Astrocyte (in vitro differentiated cells and primary cell): ENCODE results near the gene TSNAX. TPM values are rescaled to one million over a fixed set of nuclear protein-coding genes. Genes with fewer than 3 reads are reported as not detected.

Source experiments
- DNase-seq: peaks from one replicate; pipeline ENCODE4 v3.0.0-alpha.2; 2010; ENCODE audit warnings: low read depth
- FAIRE-seq: peaks from 2 replicates; lab custom pipeline; 2011; peaks lifted over from hg19 to GRCh38; lab: Jason Lieb, UNC
- H2AFZ ChIP-seq: 2 replicates; pipeline ENCODE4 v1.6.0; 2012; ENCODE audit warnings: low read depth, low read length, inconsistent platforms
- H3K27ac ChIP-seq: 2 replicates; pipeline ENCODE4 v1.5.1; 2011; ENCODE audit warnings: low read depth, low read length, inconsistent platforms
- H3K27me3 ChIP-seq: 2 replicates; pipeline ENCODE4 v1.6.0; 2011; ENCODE audit warnings: low read length, inconsistent platforms; ENCODE audit not compliant: insufficient read depth
- H3K36me3 ChIP-seq: 2 replicates; pipeline ENCODE4 v1.5.1; 2011; ENCODE audit warnings: low read length, inconsistent platforms; ENCODE audit not compliant: insufficient read depth
- H3K4me1 ChIP-seq: 2 replicates; pipeline ENCODE4 v1.5.1; 2011; ENCODE audit warnings: low read length, inconsistent platforms; ENCODE audit not compliant: insufficient read depth
- H3K4me2 ChIP-seq: 2 replicates; pipeline ENCODE4 v1.6.0; 2012; ENCODE audit warnings: low read length, inconsistent platforms
- H3K4me3 ChIP-seq: 2 replicates; pipeline ENCODE4 v1.5.1; 2011; ENCODE audit warnings: low read depth, mild to moderate bottlenecking, low read length, inconsistent platforms; ENCODE audit not compliant: insufficient read depth
- H3K79me2 ChIP-seq: 2 replicates; pipeline ENCODE4 v1.6.0; 2012; ENCODE audit warnings: mild to moderate bottlenecking, low read length, inconsistent platforms; ENCODE audit not compliant: insufficient read depth
- H3K9ac ChIP-seq: 2 replicates; pipeline ENCODE4 v1.6.0; 2012; ENCODE audit warnings: mild to moderate bottlenecking, low read length, inconsistent platforms
- H3K9me3 ChIP-seq: 2 replicates; pipeline ENCODE4 v1.5.1; 2012; ENCODE audit warnings: low read depth, mild to moderate bottlenecking, low read length, inconsistent platforms; ENCODE audit not compliant: insufficient read depth
- H4K20me1 ChIP-seq: 2 replicates; pipeline ENCODE4 v1.6.0; 2012; ENCODE audit warnings: low read length, inconsistent platforms; ENCODE audit not compliant: insufficient read depth
- H3K27ac Mint-ChIP-seq: one replicate; pipeline ENCODE4 v1.8.0; 2021; ENCODE audit warnings: mild to moderate bottlenecking, mixed read lengths; ENCODE audit not compliant: unreplicated experiment
- H3K27me3 Mint-ChIP-seq: one replicate; pipeline ENCODE4 v1.8.0; 2021; ENCODE audit warnings: low read depth, mixed read lengths; ENCODE audit not compliant: unreplicated experiment
- H3K36me3 Mint-ChIP-seq: one replicate; pipeline ENCODE4 v1.8.0; 2021; ENCODE audit warnings: low read depth, mixed read lengths; ENCODE audit not compliant: unreplicated experiment
- H3K4me1 Mint-ChIP-seq: one replicate; pipeline ENCODE4 v1.8.0; 2021; ENCODE audit warnings: low read depth, mixed read lengths; ENCODE audit not compliant: unreplicated experiment
- H3K4me3 Mint-ChIP-seq: one replicate; pipeline ENCODE4 v1.8.0; 2021; ENCODE audit warnings: mild to moderate bottlenecking, moderate library complexity, mixed read lengths; ENCODE audit not compliant: unreplicated experiment
- H3K9me3 Mint-ChIP-seq: one replicate; pipeline ENCODE4 v1.8.0; 2021; ENCODE audit warnings: mild to moderate bottlenecking, mixed read lengths; ENCODE audit not compliant: unreplicated experiment
- EZH2 ChIP-seq: IDR thresholded peaks from 2 replicates; pipeline ENCODE4 v1.6.1; 2012; ENCODE audit warnings: mild to moderate bottlenecking, low read length, inconsistent platforms; ENCODE audit not compliant: insufficient read depth
- total RNA-seq: library from RNA; stranded (reverse); gene quantifications from 2 replicates; pipeline ENCODE4 v1.2.1, GENCODE V29; 2021
- TF ChIP-seq, protein P1 (sequence below): IDR thresholded peaks from 2 replicates; pipeline ENCODE4 v1.5.1; 2011; ENCODE audit warnings: low read depth, mild to moderate bottlenecking, inconsistent platforms, low read length, moderate library complexity; ENCODE audit not compliant: insufficient read depth

TSNAX gene
- total RNA-seq, 1 donor from 2014 or later = 43.5 TPM

DNA sequence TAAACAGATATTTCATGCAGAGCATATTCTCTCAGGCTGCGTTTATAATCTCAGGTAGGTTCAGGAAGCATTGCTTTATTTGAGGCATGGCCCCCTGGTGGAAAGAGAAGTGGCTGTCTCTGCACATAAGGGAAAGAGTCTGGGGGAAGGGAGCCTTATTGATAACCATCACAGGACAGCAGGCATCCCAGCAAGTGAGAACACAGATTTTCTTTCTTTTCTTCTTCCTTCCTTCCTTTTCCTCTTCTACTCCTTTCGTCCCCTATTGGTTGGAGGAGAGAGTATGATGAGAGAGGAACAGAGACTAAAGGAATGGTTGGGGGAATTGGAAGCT lies 21.9 kb downstream of the TSNAX start:
- FAIRE-seq (no peak), DNase-seq (no peak)
- H3K27me3 ChIP-seq = no peaks in the 10 kb centered on the region
- H3K4me2 ChIP-seq = no peak overlapping the region
- no peaks in the 10 kb centered on the region for H3K36me3 ChIP-seq
- H2AFZ ChIP-seq = no peak overlapping the region
- no peak overlapping the region for H3K27ac ChIP-seq
- no peak overlapping the region for H3K27ac Mint-ChIP-seq
- H3K4me1 Mint-ChIP-seq = no peaks in the 10 kb centered on the region
- H3K9me3 Mint-ChIP-seq = no peaks in the 10 kb centered on the region
- H3K4me3 ChIP-seq = no peak overlapping the region
- peaks cover 12% of the 10 kb centered on the region for H4K20me1 ChIP-seq
- peaks cover 15% of the 10 kb centered on the region for H3K79me2 ChIP-seq
- TF ChIP-seq, protein P1, sequence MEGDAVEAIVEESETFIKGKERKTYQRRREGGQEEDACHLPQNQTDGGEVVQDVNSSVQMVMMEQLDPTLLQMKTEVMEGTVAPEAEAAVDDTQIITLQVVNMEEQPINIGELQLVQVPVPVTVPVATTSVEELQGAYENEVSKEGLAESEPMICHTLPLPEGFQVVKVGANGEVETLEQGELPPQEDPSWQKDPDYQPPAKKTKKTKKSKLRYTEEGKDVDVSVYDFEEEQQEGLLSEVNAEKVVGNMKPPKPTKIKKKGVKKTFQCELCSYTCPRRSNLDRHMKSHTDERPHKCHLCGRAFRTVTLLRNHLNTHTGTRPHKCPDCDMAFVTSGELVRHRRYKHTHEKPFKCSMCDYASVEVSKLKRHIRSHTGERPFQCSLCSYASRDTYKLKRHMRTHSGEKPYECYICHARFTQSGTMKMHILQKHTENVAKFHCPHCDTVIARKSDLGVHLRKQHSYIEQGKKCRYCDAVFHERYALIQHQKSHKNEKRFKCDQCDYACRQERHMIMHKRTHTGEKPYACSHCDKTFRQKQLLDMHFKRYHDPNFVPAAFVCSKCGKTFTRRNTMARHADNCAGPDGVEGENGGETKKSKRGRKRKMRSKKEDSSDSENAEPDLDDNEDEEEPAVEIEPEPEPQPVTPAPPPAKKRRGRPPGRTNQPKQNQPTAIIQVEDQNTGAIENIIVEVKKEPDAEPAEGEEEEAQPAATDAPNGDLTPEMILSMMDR = peak; percentile 41
- TF ChIP-seq EZH2 = no peak
- H3K27me3 Mint-ChIP-seq = no peaks in the 10 kb centered on the region
- H3K4me1 ChIP-seq = no peaks in the 10 kb centered on the region
- H3K9me3 ChIP-seq = no peaks in the 10 kb centered on the region
- H3K4me3 Mint-ChIP-seq = no peak overlapping the region
- no peak overlapping the region for H3K9ac ChIP-seq
- H3K36me3 Mint-ChIP-seq = peaks cover 6% of the 10 kb centered on the region

DNA sequence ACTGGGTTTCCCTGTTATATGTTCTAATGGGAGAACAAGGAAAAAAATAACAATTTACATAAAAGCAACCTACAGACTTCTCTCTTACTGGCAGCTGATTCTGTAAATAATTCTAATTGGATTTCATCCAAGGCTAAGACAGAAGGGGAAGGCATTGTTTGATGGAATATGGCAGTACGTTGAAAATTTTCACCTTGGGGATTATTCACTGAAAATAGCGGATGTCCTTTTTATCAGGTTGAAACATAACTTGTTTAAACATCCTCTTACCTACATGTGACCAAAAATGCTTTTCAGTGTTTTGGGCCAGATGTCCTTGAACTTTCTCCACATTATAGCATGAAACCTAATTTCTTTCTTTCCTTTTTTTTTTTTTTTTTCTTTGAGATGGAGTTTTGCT lies 24.9 kb downstream of the TSNAX start:
- Histone ChIP-seq H3K9me3 (no peaks in the 10 kb centered on the region), H2AFZ (no peak overlapping the region), H3K27ac (no peak overlapping the region), H3K27me3 (no peaks in the 10 kb centered on the region), H3K36me3 (no peaks in the 10 kb centered on the region), H3K4me2 (no peak overlapping the region), H4K20me1 (peaks cover 26% of the 10 kb centered on the region), H3K79me2 (peaks cover 20% of the 10 kb centered on the region), H3K4me3 (no peak overlapping the region), H3K4me1 (peaks cover 5% of the 10 kb centered on the region), H3K9ac (no peak overlapping the region)
- H3K9me3 Mint-ChIP-seq = no peaks in the 10 kb centered on the region
- no peaks in the 10 kb centered on the region for H3K4me1 Mint-ChIP-seq
- DNase-seq (no peak), FAIRE-seq (no peak)
- no peak overlapping the region for H3K27ac Mint-ChIP-seq
- H3K4me3 Mint-ChIP-seq = no peak overlapping the region
- TF ChIP-seq EZH2 = no peak
- TF ChIP-seq, protein P1 = no peak
- peaks cover 5% of the 10 kb centered on the region for H3K36me3 Mint-ChIP-seq
- H3K27me3 Mint-ChIP-seq = no peaks in the 10 kb centered on the region

DNA sequence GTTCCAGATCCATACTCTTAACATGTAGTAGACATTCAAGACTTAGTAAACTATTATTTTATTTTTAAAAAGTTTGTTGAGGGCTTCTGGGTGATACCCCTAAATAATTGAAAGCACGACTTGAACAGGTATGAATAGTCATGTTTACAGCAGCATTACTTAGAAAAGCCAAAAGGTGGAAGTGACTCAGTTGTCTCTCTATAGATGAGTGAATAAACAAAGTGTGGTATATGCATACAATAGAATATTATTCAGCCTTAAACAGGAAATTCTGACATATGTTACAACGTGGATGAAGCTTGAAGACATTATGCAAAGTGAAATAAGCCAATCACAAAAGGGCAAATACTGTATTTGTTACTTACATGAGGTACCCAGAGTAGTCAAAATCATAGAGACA lies 26.5 kb downstream of the TSNAX start:
- no peaks in the 10 kb centered on the region for H3K36me3 ChIP-seq
- no peak overlapping the region for H3K4me2 ChIP-seq
- H3K9ac ChIP-seq = no peak overlapping the region
- FAIRE-seq (no peak), DNase-seq (no peak)
- no peak overlapping the region for H2AFZ ChIP-seq
- no peak overlapping the region for H3K4me3 ChIP-seq
- no peaks in the 10 kb centered on the region for H3K27me3 Mint-ChIP-seq
- TF ChIP-seq, protein P1 = no peak
- no peak for TF ChIP-seq EZH2
- peaks cover 1% of the 10 kb centered on the region for H3K4me1 Mint-ChIP-seq
- no peak overlapping the region for H3K4me3 Mint-ChIP-seq
- no peaks in the 10 kb centered on the region for H3K9me3 Mint-ChIP-seq
- no peak overlapping the region for H3K27ac Mint-ChIP-seq
- no peak overlapping the region for H3K27ac ChIP-seq
- peaks cover 25% of the 10 kb centered on the region for H4K20me1 ChIP-seq
- H3K4me1 ChIP-seq = peaks cover 10% of the 10 kb centered on the region
- no peaks in the 10 kb centered on the region for H3K27me3 ChIP-seq
- H3K79me2 ChIP-seq = peaks cover 22% of the 10 kb centered on the region
- peaks cover 5% of the 10 kb centered on the region for H3K36me3 Mint-ChIP-seq
- no peaks in the 10 kb centered on the region for H3K9me3 ChIP-seq
